ENCODE measurements around the gene MPZL2.
A peak's percentile ranks its signal among the peaks of the same experiment; 100 is the strongest.

The MPZL2 gene

GRCh38 chr11:118240999-118241763 is 22.9 kb downstream of the MPZL2 start:
- peak; percentile 41 to 48 for DNase-seq (ENCODE audit: low read depth in 2 of 2)

GRCh38 chr11:118239509-118240205 is 24.4 kb downstream of the MPZL2 start:
- DNase-seq (ENCODE audit: low read depth in 2 of 2), result no peak

DNA sequence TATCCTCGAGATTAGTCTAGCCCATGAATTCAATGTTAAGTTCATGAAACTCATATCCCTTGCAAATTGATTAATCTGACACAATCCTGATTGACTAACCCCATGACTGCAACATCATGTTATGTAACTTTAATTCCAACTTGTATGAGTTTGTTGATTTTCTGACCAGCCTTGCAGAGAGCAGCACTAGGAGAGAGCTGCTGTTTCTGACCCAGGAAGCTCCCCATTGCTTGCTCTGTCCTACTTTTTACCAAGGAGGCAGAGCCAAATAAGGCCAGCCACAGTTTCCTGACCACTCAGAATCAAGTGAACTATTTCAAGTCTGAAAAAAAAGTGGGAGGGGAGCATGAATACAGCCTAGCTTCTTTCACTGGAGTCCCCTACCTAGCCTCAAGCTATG is 25.2 kb downstream of the MPZL2 start:
- DNase-seq (ENCODE audit: low read depth in 2 of 2), result no peak

DNA sequence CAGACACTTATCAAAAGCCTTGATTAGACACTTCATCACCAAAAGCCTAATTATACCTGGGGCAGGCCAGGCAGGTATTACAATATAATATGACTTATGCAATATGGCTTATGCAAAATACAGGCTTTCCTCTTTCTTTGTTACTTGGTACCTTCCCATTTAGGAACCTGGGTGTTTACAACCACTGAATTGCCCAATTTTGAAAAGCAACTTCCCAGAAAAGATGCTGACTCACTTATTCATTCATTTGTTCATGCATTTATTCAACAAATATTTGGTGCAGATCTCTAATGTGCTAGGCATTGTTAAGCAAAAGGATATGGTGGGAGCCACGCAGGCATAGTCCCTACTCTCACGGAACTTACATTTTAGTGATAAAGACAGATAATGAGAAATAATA is 25.7 kb downstream of the MPZL2 start:
- no peak for DNase-seq (ENCODE audit: low read depth in 2 of 2)

DNA sequence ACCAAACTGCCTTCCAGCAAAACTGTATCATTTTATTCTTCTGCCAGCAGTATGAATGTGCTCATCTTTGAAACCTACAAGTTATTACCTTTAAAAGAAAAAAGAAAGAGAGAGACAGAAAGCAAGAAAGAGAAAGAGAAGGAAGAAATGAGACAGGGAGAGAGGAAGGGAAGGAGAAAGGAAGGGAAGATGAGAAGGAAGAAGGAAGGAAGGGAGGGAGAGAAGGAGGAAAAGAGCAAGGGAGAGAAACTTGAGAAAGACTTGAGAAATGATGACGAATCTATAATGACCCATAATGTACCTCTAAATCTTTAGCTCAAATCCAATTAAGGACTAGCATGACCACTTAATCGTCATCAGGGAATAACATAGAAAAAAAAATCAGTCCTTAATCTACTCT is 27.9 kb downstream of the MPZL2 start:
- DNase-seq (ENCODE audit: low read depth in 2 of 2), result no peak

DNA sequence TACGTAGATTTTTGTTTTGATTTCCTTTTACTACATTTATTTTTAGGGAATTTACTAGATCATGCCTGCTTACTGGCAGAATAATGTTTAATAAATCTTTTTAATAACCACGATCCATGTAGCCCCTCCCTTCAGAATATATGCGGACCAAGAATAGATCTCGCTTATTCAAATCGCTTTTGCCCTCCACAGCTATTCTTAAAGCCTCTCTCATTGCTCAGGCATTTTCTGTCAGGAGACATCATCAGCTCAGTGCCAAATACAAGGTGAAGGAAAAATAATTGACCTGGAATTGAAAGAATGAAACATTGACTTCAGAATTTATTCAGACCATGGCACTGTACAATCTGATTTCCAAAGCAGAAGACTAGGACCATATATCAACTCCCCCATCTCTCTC is 29.3 kb downstream of the MPZL2 start:
- DNase-seq (ENCODE audit: low read depth in 2 of 2), result no peak

DNA sequence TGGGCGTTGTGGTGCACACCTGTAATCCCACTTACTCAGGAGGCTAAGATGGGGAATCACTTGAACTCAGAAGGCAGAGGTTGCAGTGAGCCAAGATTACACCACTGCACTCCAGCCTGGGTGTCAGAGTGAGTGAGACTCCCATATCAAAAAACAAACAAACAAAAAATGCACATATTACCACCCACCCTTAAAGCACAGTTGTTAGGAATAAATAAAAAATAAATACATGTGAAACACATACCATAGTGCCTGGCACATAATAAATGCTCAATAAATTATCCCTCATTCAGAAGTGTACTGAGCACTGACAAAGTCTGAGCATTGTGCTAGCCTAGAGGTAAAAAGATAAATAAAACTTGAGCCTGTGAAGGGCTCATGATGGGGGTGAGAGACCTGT is 30.2 kb downstream of the MPZL2 start:
- no peak for DNase-seq (ENCODE audit: low read depth in 2 of 2)

GRCh38 chr11:118233377-118233776 is 30.7 kb downstream of the MPZL2 start:
- no peak for DNase-seq (ENCODE audit: low read depth in 2 of 2)

- DNase-seq (ENCODE audit: low read depth in 2 of 2), result no peak
Observed at GRCh38 chr11:118232659-118233058, 31.4 kb downstream of the MPZL2 start.

- no peak for DNase-seq (ENCODE audit: low read depth in 2 of 2)
Observed at GRCh38 chr11:118231461-118231860, 32.6 kb downstream of the MPZL2 start.

DNA sequence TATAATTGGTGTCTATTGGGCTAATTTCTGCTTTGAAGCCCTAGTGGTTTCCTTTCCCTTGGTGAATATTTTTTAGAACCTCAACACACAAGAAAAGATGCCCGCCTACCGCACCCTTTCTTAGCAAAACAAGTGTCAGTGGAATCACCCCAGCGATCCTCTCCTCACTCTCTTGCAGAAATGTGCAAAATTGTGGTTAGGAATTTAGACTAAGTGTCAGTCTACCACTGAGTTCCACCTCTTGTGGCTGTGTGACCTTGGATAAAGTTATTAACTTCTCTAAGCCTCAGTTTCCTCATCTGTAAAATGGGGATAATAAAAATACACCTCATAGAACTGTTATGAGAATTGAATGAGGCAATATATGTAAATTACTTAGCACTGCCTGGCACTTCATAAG is 34.0 kb downstream of the MPZL2 start:
- no peak for DNase-seq (ENCODE audit: low read depth in 2 of 2)

DNA sequence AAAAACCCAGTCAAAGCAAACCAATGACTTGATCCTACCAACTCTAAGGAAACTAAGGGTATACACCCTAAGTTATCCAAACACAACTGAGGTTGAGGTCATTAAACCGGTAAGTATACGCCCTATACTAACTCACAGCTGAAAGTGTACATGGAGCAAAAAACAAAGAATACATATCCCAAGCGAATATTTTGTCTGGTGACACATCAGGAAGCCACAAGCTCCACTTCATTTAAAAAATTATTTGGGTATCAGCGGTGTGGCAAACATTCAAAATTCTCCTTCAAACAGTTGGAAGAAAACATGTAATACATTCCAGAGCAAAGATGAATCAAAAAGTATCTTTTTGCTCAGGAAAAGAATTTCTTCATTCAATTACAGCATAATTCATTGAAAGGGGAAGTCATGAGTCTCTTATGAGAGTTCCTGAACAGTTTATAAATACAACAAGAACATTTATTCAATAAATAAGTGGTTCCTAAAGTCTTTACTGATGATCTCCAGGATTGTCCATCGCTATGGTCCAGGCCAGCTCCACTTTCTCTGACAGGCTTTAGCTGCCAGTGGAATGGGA is 34.7 kb downstream of the MPZL2 start:
- DNase-seq (ENCODE audit: low read depth in 2 of 2), result no peak

DNA sequence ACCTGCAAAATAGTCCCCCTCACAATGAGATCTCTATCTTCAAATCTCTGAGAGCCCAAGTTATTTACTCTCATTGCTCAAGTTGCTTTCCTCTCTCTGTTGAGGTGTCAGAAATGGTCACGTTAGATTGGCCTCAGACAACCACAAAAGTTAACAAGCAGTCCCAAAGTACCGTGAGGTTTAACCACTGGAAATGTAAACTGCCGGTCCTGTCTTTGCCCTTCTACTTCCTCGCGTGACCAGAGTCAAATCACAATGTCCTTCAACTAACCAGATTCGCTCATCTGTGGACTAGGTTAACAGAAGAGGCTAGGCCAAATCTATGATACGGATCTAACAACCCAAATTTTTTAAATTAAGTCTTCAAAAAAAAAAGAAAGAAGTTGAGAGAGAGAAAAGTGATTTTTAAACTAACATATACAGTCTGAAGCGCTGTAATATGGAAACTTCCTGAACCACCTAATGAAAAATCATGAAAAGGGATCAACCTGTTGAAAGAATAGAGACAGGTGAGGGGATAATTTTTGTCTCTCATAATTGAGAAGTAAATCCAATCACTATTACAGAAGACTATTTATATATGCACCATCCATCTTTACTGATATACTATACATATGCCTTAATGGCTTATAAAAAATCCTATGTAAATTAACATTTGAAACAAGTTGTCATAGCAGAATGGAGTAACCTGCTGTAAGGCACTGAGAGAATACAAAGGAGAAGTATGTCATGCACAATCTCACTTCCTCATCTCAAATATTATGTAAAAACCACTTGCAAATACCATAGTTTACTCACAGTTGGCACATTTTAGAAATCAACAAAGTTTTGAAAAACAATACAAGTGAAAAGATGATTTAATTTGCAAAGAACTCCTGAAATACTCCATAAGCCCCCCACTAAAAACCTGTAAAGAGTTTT is 36.0 kb downstream of the MPZL2 start:
- peak in 1 of 2 donors; percentile 25 for DNase-seq (ENCODE audit: low read depth in 2 of 2)

GRCh38 chr11:118226781-118227180 is 37.3 kb downstream of the MPZL2 start:
- no peak for DNase-seq (ENCODE audit: low read depth in 2 of 2)

- no peak for DNase-seq (ENCODE audit: low read depth in 2 of 2)
Observed at GRCh38 chr11:118226296-118226695, 37.8 kb downstream of the MPZL2 start.

GRCh38 chr11:118224511-118225188 is 39.4 kb downstream of the MPZL2 start, which contains the start of gene JAML:
Gene JAML, minus strand, starts transcription at chr11:118225011. Its CDS starts 10,145 bp downstream, at chr11:118214866.
- DNase-seq (ENCODE audit: low read depth in 2 of 2), result peak in 1 of 2 donors; percentile 27

GRCh38 chr11:118223992-118224391 is 40.1 kb downstream of the MPZL2 start:
- no peak for DNase-seq (ENCODE audit: low read depth in 2 of 2)

DNA sequence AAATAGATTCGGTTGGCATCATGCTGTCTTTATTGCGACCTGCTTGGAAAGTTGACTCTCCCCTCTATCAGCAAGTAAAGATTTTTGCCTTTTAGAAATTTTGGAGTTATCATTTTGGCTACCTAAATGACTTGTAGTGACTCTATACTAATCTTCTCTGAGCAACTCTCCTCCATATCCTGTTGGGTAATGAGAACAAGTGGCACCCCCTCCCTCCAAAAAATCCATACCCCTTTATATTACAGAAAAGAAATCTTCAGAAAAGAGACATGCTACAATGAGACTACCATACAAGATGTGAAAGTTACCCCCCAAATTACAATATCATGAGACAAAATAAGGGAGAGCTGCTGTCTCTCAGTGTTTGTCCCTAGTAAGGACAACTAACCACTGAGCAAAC is 40.5 kb downstream of the MPZL2 start:
- no peak for DNase-seq (ENCODE audit: low read depth in 2 of 2)

- DNase-seq (ENCODE audit: low read depth in 2 of 2), result no peak
Observed at GRCh38 chr11:118222437-118222836, 41.7 kb downstream of the MPZL2 start.

DNA sequence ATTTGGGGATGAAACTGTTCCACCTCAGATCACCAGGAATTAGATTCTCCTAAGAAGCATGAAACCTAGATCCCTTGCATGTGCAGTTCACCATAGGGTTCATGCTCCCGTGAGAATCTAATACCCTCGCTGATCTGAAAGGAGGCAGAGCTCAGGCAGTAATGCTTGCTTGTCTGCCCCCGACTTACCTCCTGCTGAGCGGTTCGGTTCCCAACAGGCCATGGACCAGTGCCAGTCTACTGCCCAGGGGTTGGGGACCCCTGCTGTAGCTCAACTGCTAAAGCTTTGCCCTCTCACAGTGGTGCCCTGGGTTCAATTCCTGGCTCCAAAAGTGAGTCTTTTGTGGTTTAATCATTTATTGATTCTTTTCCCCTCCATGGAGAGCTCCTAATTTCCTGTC is 42.7 kb downstream of the MPZL2 start:
- DNase-seq (ENCODE audit: low read depth in 2 of 2), result no peak

DNA sequence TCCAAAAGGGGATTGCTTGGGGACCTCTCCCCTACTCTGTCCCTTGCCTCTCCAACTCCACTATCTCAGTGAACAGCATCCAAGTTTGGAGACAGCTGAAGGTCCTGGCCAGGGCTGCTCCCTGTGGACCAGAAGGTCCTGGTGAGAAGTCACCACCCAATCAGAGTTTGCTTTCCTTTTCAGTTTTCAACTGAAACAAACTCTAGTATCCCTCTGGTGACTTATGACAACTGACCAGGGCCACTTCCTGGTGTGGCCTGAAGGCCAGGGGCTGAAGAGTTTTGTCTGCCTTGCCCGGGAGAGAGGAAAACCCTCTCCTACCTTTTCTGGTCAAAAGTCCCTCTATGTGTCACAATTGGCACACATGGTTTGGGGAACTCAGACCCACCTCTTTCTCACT is 44.4 kb downstream of the MPZL2 start:
- DNase-seq (ENCODE audit: low read depth in 2 of 2), result no peak
